Activated gamma-delta T cell treated with anti-CD3 and anti-CD28 coated beads, Interleukin-2, amount 50 U/mL, for 16 hours (primary cell): Measurements from ENCODE around the gene QSOX2.

ENCODE experiments used
- DNase-seq: peaks from one replicate; pipeline ENCODE4 v3.0.0-alpha.2; 2020; ENCODE audit warnings: low read depth

Gene QSOX2

DNA sequence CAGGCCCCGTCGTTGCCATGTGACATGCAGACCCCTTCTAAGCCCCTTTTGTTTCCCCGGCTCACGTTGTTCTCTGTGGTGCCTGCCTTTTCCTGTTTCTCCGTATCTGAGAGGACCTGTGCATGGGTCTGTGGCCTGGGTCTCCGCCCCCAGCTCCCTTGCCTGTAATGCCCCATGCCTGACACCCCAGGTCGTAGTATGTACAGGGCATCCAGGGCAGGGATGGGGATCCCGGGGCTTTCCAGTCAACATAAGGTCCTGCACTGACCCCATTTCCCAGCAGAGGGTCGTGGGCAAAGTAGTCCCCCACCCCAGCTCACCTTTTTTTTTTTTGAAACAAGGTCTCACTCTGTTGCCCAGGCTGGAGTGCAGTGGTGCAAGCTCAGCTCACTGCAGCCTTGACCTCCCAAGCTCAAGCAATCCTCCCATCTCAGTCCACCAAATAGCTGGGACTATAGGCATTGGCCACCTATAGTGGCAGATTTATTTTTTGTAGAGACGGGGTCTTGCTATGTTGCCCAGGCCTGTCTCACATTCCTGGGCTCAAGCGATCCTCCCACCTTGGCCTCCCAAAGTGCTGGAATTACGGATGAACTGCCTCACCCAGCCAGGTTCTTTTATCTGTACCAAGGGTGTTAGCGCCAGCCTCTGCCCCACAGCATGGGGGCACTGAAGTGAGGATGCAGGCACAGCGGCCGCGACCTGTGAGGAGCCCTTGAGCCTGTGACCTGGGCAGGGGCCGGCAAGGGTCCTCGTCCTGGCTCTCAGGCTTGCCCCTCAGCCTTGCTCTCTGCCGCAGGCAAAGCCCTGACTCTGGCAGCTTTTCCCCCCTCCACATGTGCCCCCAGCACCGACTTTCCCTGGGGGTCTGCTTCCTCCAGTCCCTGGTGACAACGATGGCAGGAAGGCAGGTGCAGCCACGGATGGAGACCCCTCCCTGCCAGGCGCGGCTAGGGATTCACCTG, 19.1 kb upstream of the QSOX2 start:
- DNase-seq, result no peak

DNA sequence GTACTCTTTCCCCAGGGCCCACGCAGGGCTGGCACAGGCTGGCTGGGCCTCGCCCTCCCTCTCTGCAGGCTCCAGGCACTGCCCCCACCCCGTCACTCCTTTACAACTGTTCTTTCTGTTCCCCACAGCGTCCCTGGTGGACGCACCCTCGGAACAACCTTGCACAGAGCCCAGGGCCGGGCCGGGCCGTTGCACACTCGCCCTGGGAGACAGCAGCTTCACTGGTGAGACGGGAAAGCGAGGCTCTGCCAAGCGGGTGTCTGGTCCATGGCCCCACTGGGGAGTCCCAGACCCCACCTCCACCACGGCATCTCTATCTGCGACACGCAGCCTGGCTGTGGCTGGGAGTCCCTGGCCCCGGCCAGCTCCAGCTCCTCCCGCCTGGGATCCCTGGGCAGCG, 18.4 kb upstream of the QSOX2 start:
- DNase-seq, result no peak

DNA sequence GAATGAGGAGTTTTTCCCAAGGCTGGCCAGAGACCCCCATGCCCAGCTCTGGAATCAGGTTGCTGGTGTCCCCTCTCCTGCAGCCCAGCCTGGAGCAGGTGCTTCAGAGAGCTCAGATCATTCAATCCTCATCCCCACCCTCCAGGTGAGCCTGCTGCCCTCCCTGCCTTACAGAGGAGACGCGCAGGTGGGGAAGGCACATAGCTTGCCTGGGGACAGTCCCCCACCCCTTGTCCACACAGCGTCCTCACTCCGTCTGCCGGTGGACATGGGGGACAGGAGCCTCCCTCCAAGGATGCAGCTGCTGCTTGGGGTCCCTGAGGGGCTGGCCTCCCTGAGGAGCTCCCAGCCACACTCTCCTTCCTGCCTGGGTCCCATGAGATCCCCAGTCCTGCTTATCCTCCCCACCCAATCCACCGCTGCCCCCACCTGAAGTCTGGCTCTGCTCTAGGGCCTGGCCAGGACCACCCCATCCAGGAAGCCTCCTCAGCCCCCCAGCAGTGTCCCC, 17.1 kb upstream of the QSOX2 start:
- no peak for DNase-seq

DNA sequence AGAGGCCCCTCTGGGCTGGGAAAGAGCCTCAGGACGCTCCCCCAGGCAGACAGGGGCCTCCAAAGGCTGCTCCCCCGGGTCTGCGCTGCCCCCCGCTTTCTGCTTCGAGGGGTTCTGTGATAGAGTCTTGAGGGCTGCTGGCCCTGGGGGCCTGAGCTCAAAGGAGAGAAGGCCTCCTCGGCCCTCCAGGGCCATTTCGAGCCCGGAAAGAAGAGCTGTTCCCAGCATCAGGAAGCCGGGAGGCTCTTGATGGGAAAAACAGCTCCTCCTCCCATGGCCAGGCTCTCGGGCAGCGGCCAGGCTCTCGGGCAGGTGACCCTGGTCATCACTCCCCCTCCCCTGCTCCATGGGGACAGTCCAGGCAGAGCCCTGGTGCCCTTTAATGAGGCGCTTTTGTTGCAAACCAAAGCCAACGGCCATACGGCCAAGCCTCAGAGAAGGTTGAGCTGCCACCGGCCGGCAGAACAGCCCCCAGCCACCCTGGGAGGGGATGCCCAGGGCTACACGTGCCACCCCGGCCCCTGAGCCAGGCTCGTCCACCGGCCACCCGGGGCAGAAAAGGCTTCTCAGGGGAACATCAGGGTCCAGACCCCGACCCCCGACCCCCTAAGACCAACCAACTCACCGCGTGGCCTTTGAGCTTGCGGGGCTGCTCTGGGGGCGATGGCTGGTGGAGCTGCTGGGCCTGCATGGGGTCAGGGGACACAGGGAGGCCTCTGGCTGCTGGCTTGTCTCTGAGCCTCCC, 16.2 kb upstream of the QSOX2 start:
- DNase-seq, result no peak

DNA sequence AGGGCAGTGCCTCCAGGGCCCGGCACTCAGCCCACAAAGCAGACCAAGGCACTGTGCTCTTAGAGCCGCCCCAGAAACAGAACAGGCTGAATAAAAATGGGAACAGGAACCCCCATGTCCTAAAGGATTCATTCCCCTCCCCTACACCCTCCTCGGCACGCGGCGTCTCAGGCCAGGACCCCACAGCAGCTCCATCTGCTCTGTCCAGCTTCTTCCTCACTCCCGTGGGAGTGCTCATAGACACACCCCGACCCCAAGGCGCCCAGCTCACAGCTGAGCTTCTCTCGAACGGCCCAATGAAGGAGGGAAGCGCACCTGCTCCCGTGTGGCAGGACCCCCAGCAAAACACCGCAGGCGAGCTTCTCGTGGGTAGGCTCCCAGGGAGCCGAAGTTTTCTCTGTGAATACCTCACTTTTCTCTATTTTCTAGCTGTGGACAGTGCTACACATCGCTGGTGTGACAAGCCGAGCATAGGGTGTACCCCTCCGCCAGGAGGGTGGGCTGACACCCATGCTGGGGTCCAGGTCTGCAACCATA, 15.4 kb upstream of the QSOX2 start:
- DNase-seq, result no peak

DNA sequence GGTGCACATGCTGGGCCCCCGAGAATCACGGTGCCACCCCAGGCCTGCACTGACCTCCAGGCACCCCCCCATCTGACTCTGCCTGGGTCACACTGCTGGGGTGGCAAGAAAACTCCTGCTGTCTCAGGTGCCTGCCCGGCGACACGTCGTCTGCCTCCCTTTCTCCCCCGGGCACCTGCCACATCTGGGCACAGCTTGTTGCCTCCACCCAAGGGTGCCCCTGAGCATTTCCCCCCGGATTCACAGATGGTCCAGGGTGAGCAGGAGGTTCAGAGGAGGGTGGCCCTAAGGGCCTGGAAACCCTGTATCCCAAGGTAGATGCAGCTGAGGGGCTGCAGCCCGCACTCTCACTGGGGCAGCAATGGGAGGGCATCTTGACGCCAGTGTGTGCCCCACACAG, 14.9 kb upstream of the QSOX2 start:
- DNase-seq, result no peak

DNA sequence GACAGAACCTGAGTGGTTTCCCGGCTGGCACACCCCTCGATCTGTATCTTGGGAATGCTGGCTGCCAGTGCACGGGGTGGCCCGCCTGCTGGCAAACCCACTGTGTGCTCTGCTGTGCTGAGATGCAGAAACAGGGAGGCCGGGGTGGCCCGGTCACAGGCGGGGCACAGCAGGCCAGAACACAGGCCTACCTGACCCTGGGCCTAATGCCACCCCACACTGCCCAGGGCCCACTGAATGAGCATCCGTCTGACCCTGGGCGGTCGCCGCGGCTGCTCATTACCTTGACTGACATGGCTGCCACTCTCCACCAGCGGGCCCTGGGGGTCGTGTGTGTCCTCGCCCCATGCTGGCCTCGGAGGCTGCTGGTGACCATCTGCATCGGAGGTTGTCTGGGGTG, 14.2 kb upstream of the QSOX2 start:
- no peak for DNase-seq

DNA sequence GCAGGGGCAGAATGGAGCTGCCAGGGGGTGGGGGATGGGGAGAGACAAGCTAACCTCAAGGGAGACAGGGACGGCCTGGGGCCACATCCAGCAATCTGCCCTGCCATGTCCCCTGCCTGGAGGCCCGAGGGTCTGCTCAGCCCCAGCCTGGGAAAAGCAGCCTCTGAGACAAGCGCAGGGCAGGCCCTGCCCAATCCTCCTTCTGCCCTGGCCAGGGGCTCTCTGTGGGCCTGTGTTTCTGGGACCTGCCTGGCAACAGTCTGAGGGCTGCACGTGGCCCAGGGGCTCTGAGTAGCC, 13.9 kb upstream of the QSOX2 start:
- DNase-seq, result no peak

DNA sequence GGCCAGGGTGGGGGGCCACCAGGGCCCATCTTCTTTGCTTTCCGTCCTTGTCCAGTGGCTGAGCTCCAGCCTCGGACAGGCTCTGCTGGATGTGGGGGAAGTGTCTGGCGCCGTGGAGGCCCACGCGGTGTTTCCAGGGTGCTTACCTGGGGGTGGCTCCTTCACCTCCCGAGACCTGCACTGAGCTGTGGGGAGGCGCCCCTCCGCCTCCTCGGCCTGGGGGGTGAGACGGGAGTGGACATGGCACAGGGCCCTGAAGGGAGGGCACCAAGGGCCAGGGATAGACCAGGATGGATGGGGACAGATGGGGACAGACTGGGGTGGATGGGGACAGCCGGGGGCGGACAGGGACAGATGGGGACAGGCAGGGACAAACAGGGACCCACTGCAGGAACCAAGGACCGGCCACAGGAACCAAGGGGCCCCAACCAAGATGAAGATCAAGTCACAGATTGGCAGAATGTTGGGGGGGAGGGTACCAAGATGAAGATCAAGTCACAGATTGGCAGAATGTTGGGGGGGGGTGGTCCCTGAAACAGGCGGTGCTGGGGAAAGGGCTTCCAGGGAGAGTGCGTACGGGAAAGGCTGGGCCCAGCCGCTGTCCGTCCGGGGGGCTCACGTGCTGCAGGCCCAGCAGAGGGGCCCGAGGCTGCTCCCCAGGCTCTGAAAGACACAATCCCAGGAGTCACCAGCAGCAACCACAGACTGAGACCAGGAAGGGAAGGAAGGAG, 13.3 kb upstream of the QSOX2 start:
- no peak for DNase-seq

DNA sequence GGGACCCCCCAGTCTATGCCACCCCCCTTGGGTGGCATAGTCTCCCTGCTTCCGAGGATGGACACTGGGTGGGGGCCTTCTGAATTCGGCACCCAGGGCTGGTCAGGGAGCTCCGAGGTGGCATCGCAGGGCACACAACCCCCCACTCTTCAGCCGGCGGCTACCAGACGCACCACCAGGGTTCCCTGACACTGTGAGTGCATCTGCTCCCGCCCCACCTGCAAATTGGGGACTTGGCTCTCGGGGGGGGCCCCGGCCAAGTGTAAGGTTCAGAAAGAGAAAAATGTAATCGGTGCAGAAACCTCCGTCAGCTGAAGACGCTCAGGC, 12.7 kb upstream of the QSOX2 start:
- DNase-seq, result no peak

DNA sequence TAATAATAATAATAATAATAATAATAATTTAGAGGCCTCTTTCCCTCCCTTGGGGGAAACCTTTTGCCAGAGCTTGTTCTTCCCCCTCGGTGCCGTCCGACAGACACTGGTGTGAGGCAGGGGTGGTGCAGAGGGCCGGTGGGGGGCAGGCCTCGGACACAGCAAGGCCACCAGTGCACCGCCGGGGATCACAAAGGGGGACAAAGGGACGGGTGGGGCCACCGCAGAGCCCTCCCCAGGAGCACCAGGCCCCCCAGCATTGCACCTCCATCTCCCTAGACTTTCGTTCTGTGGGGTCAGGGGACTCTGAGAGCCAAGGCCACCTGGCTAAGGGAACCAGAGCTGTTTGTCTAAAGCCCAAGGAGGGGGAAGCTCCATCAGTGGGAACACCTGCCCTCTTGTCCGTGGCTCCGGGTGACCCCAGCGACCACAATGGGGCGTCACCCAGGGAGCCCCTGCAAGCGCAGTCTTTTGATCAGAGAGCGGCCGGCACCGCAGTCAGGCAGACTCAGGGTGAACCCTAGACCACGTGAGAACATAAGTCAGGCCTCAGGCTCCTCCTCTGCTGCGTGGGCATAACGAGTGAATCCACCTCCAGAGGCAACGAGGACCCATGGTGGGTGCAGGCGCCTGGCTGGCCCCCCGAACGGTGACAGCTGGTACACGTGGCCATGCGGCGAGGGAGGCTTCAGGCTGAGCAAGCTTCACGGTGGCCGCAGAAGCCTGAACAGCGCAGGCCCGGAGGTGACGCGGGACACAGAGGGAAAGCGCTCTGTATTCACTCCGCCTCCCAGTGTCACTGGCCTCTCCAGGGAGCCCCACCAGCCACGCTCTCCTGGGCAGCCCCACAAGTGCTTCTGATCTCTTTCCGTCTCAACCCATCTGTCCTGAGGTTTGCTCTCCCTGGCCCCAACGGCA, 12.0 kb upstream of the QSOX2 start:
- DNase-seq, result no peak

DNA sequence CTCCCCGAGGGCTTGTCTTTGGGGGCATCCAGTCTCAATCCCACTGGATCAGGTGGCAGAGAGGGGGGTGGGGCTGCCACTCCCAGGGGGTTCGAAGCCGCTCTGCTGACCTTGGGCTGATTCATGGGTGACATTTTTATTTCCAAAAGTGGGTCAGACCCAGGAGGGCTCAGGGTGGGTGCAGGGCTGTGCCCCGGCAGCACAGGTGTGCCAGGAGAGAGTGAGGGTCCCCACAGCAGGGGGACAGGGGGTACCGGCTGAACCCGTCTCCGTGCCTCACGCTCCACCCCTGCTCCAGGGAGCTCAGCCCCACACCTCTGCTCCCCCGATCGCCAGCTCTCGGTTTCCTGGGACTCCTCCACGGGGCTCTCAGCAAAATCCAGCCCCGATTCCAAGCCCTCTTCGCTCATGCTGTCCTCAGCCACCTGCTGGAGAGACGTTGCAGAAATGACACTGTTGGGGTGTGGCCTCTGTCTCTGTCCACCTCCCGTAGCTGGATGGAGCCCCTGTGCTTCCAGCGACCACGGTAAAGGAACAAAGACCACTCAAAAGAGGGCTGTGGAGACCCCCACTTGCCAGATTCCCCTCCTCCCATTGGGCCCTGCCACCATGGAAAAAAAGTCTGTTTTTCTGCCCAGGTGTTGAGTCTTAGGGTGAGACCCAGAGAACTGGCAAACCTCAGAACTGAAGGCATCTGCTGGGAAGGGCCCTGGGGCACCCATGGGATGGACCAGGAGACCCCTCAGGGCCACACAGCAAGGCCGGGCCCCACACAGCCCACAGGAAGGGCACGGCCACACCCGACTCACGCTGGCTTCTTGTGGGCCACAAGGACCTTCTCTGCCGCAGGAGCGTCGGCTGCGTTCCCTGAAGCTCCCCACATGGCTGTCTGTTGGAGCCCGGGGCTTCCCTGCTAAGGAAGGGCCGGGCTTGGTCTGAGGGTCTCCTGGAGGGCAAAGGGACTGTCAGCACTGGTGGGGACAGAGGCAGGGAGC, 10.6 kb upstream of the QSOX2 start:
- no peak for DNase-seq

DNA sequence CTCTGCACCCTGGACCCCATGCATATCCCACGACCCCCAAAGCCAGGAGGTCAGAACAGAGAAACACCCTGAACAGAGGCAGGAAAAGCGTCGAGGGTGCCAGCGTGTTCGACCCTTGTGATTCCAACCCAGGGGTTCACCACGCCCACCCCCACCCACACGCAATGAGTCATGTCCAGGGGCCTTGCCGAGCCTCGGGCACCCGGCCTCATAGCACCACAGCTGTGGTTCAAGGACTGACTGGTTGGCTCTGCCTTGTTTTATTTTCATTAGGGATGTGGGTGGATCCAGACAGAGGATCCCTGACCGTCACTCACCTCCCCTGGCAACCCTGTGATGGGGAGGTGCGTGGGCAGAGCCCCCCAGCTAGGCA, 9.5 kb upstream of the QSOX2 start:
- DNase-seq, result no peak

DNA sequence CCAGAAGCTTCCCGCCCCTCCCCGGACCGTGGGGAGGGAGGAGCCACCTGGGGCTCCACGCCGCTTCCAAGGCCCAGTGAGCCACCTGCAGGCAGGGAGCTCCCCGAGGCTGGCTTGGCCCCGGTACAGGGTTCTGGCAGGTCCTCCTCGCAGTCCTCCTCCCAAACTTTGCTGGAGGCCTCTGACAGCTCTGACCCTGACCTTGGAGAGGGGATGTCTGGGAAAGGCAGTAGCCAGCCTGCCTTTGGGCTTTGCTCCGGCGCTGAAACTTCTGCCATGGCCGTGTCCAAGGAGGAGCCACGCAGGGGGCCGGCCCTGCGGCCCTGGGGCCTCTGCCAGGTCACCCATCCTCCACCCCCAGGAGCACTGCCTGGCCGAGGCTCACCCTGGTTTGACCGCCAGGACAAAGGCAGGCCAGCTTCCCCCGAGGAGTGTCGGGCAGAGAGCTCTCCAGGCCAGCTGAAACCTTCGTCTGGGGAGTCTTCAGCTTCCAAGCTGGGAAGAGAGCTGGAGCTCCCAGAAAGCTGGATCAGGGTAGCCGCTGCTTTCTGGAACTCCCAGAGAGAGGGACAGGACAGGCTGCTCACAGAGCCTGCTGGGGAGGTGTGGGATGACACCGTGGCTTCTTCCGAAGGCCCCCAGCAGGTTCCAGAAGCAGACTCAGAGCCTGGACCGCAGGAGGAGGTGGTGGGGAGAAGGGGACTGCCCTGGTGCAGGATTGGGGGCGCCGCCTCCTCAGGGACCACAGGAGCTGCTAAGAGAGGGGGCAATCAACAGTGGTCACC, 9.0 kb upstream of the QSOX2 start:
- DNase-seq, result no peak

DNA sequence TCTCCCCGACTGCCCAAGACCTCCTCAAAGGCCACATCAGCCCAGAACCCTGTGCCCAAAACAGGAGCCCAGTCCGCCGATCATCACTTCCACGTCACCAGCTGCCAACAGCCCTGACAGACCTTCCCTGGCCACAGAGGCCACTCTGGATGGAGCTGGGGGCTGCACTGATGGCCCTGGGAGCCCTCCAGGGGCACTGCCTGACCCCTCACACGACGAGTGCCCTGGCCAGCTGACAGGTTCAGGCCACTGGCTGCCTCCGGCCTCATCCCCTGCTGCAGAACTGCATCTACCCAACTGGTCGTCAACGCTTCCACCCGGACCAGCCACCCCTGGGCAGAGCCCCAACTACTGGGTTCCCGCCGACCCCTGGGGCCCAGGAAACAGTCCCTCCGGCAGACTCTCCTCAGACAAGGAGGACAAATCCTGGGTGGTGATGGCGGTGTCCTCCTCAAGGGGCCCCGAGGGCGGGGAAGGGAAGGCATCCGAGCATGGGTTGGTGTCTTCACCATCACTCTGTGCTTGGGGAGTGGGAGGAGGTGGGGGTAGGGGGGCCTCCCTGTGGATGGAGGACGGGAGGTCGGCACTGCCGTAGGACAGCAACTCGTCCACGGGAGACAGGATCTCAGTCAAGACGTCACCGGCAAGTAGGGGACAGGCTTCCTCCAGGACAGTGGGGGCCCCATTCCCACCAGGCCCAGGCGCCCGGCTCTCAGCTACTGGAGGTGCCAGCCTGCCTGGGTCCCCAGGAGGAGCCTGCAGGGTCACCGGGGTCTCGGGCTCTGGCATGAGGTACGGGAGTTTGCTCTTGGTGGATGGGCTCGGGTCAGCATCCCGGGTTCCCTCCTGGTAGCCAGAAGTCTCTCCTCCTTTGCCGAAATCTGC, 7.9 kb upstream of the QSOX2 start:
- no peak for DNase-seq

DNA sequence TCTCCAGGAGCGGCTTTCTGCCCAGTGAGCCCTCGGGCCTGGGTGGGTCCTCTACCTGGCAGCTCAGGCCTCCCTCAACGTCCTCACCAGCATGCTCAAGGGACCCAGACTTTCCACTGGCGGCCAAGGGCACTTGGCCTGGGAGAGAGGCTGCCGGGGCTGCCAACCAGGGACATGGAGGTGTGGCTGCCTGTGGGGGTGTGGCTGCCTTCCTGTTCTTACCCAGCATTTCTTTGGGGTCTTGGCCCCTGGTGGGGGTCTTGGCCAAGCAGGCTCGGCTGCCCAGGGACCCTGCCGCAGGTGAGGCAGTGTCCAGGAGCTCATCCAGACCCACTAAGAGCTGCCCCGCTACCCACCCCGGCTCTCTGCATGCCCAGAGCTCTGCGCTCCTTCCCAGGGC, 7.2 kb upstream of the QSOX2 start:
- DNase-seq, result no peak

DNA sequence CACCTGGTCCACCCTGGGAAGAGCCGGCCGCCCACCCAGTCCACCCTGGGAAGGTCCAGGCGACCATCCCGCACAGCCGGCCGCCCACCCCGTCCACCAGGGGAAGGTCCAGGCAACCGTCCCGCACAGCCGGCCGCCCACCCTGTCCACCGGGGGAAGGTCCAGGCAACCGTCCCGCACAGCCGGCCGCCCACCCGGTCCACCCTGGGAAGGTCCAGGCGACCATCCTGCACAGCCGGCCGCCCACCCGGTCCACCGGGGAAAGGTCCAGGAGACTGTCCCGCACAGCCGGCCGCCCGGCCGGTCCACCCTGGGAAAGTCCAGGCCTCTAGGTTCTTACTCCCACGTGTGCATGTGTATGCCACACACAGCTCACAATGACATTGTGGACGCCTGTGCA, 6.7 kb upstream of the QSOX2 start:
- no peak for DNase-seq
